GM19397 (cell line): ENCODE data around the gene ADAMTS12.

ENCODE experiments used
- ATAC-seq: cut with Tn5 transposase; IDR thresholded peaks from one replicate; pipeline ENCODE4 v1.9.1; 2021; ENCODE audit warnings: mild to moderate bottlenecking, moderate library complexity; ENCODE audit not compliant: unreplicated experiment

ADAMTS12 gene

GRCh38 chr5:33764786-33765185 is 127.0 kb downstream of the ADAMTS12 start:
- no peak for ATAC-seq

GRCh38 chr5:33763435-33763834 is 128.4 kb downstream of the ADAMTS12 start:
- ATAC-seq, result no peak

GRCh38 chr5:33762859-33763258 is 128.9 kb downstream of the ADAMTS12 start:
- ATAC-seq, result no peak

- ATAC-seq, result no peak
Observed at GRCh38 chr5:33761139-33761538, 130.7 kb downstream of the ADAMTS12 start.

GRCh38 chr5:33758737-33759136 is 133.1 kb downstream of the ADAMTS12 start:
- ATAC-seq, result no peak

GRCh38 chr5:33756491-33756890 is 135.3 kb downstream of the ADAMTS12 start:
- ATAC-seq, result no peak

- no peak for ATAC-seq
Observed at GRCh38 chr5:33755231-33755630, 136.6 kb downstream of the ADAMTS12 start.

GRCh38 chr5:33753704-33754103 is 138.1 kb downstream of the ADAMTS12 start:
- no peak for ATAC-seq

GRCh38 chr5:33748754-33749153 is 143.0 kb downstream of the ADAMTS12 start:
- ATAC-seq, result no peak

GRCh38 chr5:33745101-33745770 is 146.6 kb downstream of the ADAMTS12 start:
- ATAC-seq, result peak; percentile 48

GRCh38 chr5:33743099-33743498 is 148.7 kb downstream of the ADAMTS12 start:
- ATAC-seq, result no peak

GRCh38 chr5:33742181-33742580 is 149.6 kb downstream of the ADAMTS12 start:
- no peak for ATAC-seq

GRCh38 chr5:33738967-33739366 is 152.8 kb downstream of the ADAMTS12 start:
- no peak for ATAC-seq

- no peak for ATAC-seq
Observed at GRCh38 chr5:33738097-33738496, 153.7 kb downstream of the ADAMTS12 start.

GRCh38 chr5:33737697-33738096 is 154.1 kb downstream of the ADAMTS12 start:
- no peak for ATAC-seq

GRCh38 chr5:33737284-33737683 is 154.5 kb downstream of the ADAMTS12 start:
- ATAC-seq, result no peak

GRCh38 chr5:33736510-33736909 is 155.3 kb downstream of the ADAMTS12 start:
- ATAC-seq, result no peak

GRCh38 chr5:33735072-33735471 is 156.7 kb downstream of the ADAMTS12 start:
- no peak for ATAC-seq

GRCh38 chr5:33734537-33734936 is 157.3 kb downstream of the ADAMTS12 start:
- no peak for ATAC-seq

GRCh38 chr5:33733225-33733624 is 158.6 kb downstream of the ADAMTS12 start:
- ATAC-seq, result no peak

GRCh38 chr5:33726422-33727165 is 165.2 kb downstream of the ADAMTS12 start:
- ATAC-seq, result no peak

GRCh38 chr5:33725806-33726205 is 166.0 kb downstream of the ADAMTS12 start:
- ATAC-seq, result no peak
